GM23338 (cell line): ENCODE measurements around the gene SUPT3H. TPM values are rescaled to one million over a fixed set of nuclear protein-coding genes. Genes with fewer than 3 reads are reported as not detected.

ENCODE experiments used
- ATAC-seq: fragments of 200-7000 bp; cut with Tn5 transposase; 3 replicates; pipeline ENCODE4 v1.9.1; 2020
- DNase-seq: peaks from one replicate; pipeline ENCODE4 v3.0.0-alpha.2; 2015; ENCODE audit warnings: low spot score
- H2AFZ ChIP-seq: fragments of 200-600 bp; sonication (generic); 2 replicates; pipeline ENCODE4 v1.8.0; 2016; ENCODE audit warnings: antibody characterized with exemption, mild to moderate bottlenecking, moderate library complexity
- H3F3A ChIP-seq: fragments of 200-600 bp; sonication (generic); replicated peaks from 2 replicates; pipeline ENCODE4 v1.8.0; 2017; ENCODE audit warnings: antibody characterized with exemption, mixed run types, low read depth
- H3K27ac ChIP-seq: fragments of 200-600 bp; sonication (generic); 2 replicates; pipeline ENCODE4 v1.6.1; 2016; ENCODE audit warnings: low read depth
- H3K27me3 ChIP-seq: fragments of 200-600 bp; sonication (generic); 2 replicates; pipeline ENCODE4 v1.8.0; 2016; ENCODE audit warnings: mild to moderate bottlenecking, mixed run types, moderate library complexity; ENCODE audit not compliant: insufficient read depth
- H3K36me3 ChIP-seq: fragments of 200-600 bp; sonication (generic); 2 replicates; pipeline ENCODE4 v1.8.0; 2016; ENCODE audit warnings: mild to moderate bottlenecking; ENCODE audit not compliant: insufficient read depth
- H3K4me1 ChIP-seq: fragments of 200-600 bp; sonication (generic); 2 replicates; pipeline ENCODE4 v1.8.0; 2016; ENCODE audit warnings: mild to moderate bottlenecking, moderate library complexity; ENCODE audit not compliant: insufficient read depth
- H3K4me2 ChIP-seq: fragments of 200-600 bp; sonication (generic); 2 replicates; pipeline ENCODE4 v1.7.1; 2017; ENCODE audit warnings: mixed run types
- H3K4me3 ChIP-seq: fragments of 200-600 bp; sonication (generic); 2 replicates; pipeline ENCODE4 v1.6.1; 2016; ENCODE audit warnings: mixed run types
- H3K79me2 ChIP-seq: fragments of 200-600 bp; sonication (generic); replicated peaks from 2 replicates; pipeline ENCODE4 v1.8.0; 2017; ENCODE audit warnings: mild to moderate bottlenecking; ENCODE audit not compliant: insufficient read depth
- H3K9me2 ChIP-seq: fragments of 200-600 bp; sonication (generic); 2 replicates; pipeline ENCODE4 v1.8.0; 2017; ENCODE audit not compliant: insufficient read depth
- H4K20me1 ChIP-seq: fragments of 200-600 bp; sonication (generic); replicated peaks from 2 replicates; pipeline ENCODE4 v1.8.0; 2017; ENCODE audit warnings: mild to moderate bottlenecking; ENCODE audit not compliant: insufficient read depth
- H3K27ac Mint-ChIP-seq: 2 replicates; pipeline ENCODE4 v1.8.0; 2020; ENCODE audit warnings: inconsistent platforms, mild to moderate bottlenecking, moderate library complexity, mixed read lengths
- H3K27me3 Mint-ChIP-seq: 3 replicates; pipeline ENCODE4 v1.8.0; 2022; ENCODE audit warnings: low read depth, mild to moderate bottlenecking, moderate library complexity, mixed read lengths, inconsistent platforms; ENCODE audit not compliant: insufficient read depth, poor library complexity
- H3K36me3 Mint-ChIP-seq: 3 replicates; pipeline ENCODE4 v1.8.0; 2021; ENCODE audit warnings: low read depth, mild to moderate bottlenecking, inconsistent platforms, moderate library complexity, mixed read lengths
- H3K4me1 Mint-ChIP-seq: 3 replicates; pipeline ENCODE4 v1.8.0; 2020; ENCODE audit warnings: mild to moderate bottlenecking, inconsistent platforms, mixed read lengths
- H3K4me3 Mint-ChIP-seq: 3 replicates; pipeline ENCODE4 v1.8.0; 2021; ENCODE audit warnings: moderate library complexity, mild to moderate bottlenecking, inconsistent platforms, mixed read lengths
- H3K9me3 Mint-ChIP-seq: 3 replicates; pipeline ENCODE4 v1.8.0; 2020; ENCODE audit warnings: moderate library complexity, mild to moderate bottlenecking, inconsistent platforms, mixed read lengths
- CREB1 ChIP-seq: fragments of 250-450 bp; sonication (Bioruptor Pico); IDR thresholded peaks from 2 replicates; pipeline ENCODE4 v1.5.0; 2020; ENCODE audit warnings: low read depth, mild to moderate bottlenecking, moderate library complexity
- CTCF ChIP-seq, 2 experiments: fragments of 200-600 bp in 1 of 2; sonication (generic) in 1 of 2; conservative IDR thresholded peaks; 2 replicates each; pipeline versions ENCODE4 v1.5.1 to v1.6.1; 2016 to 2017; ENCODE audit warnings: antibody characterized with exemption in 2 of 2, low read depth in 2 of 2, mild to moderate bottlenecking in 2 of 2, moderate library complexity in 1 of 2
- EZH2 ChIP-seq: fragments of 200-600 bp; sonication (generic); IDR thresholded peaks from one replicate; pipeline ENCODE4 v1.8.0; 2017; ENCODE audit warnings: antibody characterized with exemption, mild to moderate bottlenecking, low read depth; ENCODE audit not compliant: unreplicated experiment
- EZH2phosphoT487 ChIP-seq: fragments of 200-600 bp; sonication (generic); IDR thresholded peaks from one replicate; pipeline ENCODE4 v1.8.1; 2018; ENCODE audit warnings: antibody characterized with exemption; ENCODE audit not compliant: unreplicated experiment
- NANOG ChIP-seq: IDR thresholded peaks from 2 replicates; pipeline ENCODE4 v1.6.1; 2016; ENCODE audit warnings: antibody characterized with exemption, borderline replicate concordance
- POLR2AphosphoS5 ChIP-seq: IDR thresholded peaks from 2 replicates; pipeline ENCODE4 v1.6.1; 2016; ENCODE audit warnings: antibody characterized with exemption, low read depth
- polyA plus RNA-seq: library from polyadenylated mRNA; unstranded; fragments of >200 nt; fragmentation: Nextera tagmentation; extraction: Ambion mirVana; gene quantifications from 2 replicates; pipeline ENCODE4 v1.2.1, GENCODE V29; 2016
- total RNA-seq: library from RNA; depleted of rRNA; stranded (reverse); fragments of >200 nt; shearing (Covaris generic); gene quantifications from 2 replicates; pipeline ENCODE4 v1.2.3, GENCODE V29; 2014
- TF ChIP-seq, protein P1 (sequence below): IDR thresholded peaks from 2 replicates; pipeline ENCODE4 v1.6.1; 2016; ENCODE audit warnings: antibody characterized with exemption

The SUPT3H gene
- total and polyA plus RNA-seq, 2 experiments from 2014 or later, result 11.4 to 30.1 TPM

DNA sequence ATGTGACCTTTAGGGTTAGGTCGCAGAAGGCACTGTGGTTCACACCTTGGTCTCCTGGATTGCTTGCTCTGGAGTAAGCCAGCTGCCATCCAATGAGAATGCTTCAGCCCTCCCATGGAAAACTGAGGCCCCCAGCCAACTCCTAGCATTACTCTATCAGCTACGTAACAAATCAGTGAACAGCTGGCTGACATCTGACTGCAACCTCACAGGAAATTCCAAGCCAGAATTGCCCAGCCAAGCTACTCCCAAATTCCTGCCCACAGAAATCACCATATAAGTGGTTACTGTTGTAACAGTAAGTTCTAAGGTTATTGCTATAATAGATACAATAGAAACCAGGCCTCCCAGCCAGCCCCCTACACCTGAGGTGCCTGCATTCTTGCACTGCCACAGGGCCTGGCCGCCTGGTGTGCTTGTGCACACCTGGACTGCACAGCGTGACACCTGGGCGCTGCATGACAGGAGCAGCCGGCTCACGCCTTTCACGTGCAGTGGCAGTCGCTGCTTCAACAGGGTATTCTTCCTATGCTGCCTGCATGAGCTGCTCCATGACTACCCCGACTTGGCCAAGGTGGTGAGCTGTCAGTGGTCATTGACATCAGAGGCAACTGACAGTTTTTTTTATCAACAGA lies 479.3 kb downstream of the SUPT3H start:
- DNase-seq, result no peak

DNA sequence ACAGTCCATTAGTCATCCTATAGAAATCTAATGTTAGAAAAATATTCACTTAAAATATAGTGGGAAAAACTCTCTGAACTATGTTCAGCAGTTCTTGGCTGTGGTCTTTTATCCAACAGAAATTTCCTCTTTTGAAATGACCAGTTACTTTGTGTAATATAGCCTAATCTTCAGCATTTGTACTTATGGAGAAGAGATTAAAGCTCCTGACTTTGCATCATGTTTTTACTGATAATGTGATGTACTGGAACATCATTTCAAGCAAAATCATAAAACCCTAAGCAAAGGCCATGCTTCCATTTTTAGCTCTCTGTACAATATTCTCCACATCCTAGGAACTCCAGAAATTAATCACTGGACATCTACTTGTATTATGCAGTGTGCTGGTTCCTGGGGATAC lies 480.4 kb downstream of the SUPT3H start:
- Histone ChIP-seq H3K27ac (no peak overlapping the region), H3K36me3 (no peaks in the 10 kb centered on the region; the same call in 1 of the 2 replicates), H3K79me2 (no peaks in the 10 kb centered on the region), H2AFZ (no peak overlapping the region), H3K4me1 (no peaks in the 10 kb centered on the region), H3K4me2 (no peak overlapping the region), H3K27me3 (no peaks in the 10 kb centered on the region), H4K20me1 (no peaks in the 10 kb centered on the region), H3K9me2 (0 out of 2 replicates have a peak, but pooled peaks cover 2% of the 10 kb centered on the region), H3K4me3 (no peak overlapping the region), H3F3A (no peaks in the 10 kb centered on the region)
- Mint-ChIP-seq H3K27ac (no peak overlapping the region), H3K9me3 (peaks cover 23% of the 10 kb centered on the region), H3K36me3 (peaks cover 20% of the 10 kb centered on the region; the same call in 2 of the 3 replicates), H3K4me1 (no peaks in the 10 kb centered on the region), H3K27me3 (no peaks in the 10 kb centered on the region), H3K4me3 (no peak overlapping the region)
- TF ChIP-seq NANOG (no peak), EZH2phosphoT487 (no peak), POLR2AphosphoS5 (no peak), CTCF (conservative IDR thresholded peaks at IDR 0.05; ENCODE audit: low read depth in 2 of 2) (no peak), EZH2 (no peak)
- TF ChIP-seq, protein P1, sequence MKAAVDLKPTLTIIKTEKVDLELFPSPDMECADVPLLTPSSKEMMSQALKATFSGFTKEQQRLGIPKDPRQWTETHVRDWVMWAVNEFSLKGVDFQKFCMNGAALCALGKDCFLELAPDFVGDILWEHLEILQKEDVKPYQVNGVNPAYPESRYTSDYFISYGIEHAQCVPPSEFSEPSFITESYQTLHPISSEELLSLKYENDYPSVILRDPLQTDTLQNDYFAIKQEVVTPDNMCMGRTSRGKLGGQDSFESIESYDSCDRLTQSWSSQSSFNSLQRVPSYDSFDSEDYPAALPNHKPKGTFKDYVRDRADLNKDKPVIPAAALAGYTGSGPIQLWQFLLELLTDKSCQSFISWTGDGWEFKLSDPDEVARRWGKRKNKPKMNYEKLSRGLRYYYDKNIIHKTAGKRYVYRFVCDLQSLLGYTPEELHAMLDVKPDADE, result no peak
- DNase-seq, result no peak
- ATAC-seq, result no peak

More for the DNA sequence above, 479.3 kb downstream of the SUPT3H start:
- no peak for ATAC-seq
- TF ChIP-seq EZH2 (no peak), NANOG (no peak), CREB1 (CRISPR knock-in tag) (no peak)
- TF ChIP-seq, protein P1, result no peak
- Mint-ChIP-seq H3K27me3 (no peaks in the 10 kb centered on the region), H3K27ac (no peak overlapping the region), H3K9me3 (peaks cover 23% of the 10 kb centered on the region), H3K36me3 (peaks cover 20% of the 10 kb centered on the region; the same call in 2 of the 3 replicates), H3K4me1 (no peaks in the 10 kb centered on the region), H3K4me3 (no peak overlapping the region)
- no peaks in the 10 kb centered on the region; the same call in 1 of the 2 replicates for H3K36me3 ChIP-seq
- no peaks in the 10 kb centered on the region for H4K20me1 ChIP-seq
- H2AFZ ChIP-seq, result no peak overlapping the region
- no peaks in the 10 kb centered on the region for H3K4me1 ChIP-seq
- H3K9me2 ChIP-seq, result 0 out of 2 replicates have a peak, but pooled peaks cover 2% of the 10 kb centered on the region
- H3K4me3 ChIP-seq, result no peak overlapping the region
- H3K79me2 ChIP-seq, result no peaks in the 10 kb centered on the region
- H3K27ac ChIP-seq, result no peak overlapping the region
- H3K4me2 ChIP-seq, result no peak overlapping the region
- H3K27me3 ChIP-seq, result no peaks in the 10 kb centered on the region
- no peaks in the 10 kb centered on the region for H3F3A ChIP-seq
